SU-DHL-6 (cell line): ENCODE data around the gene NDRG4.

Experiments used
- CTCF ChIP-seq: fragments of 200-600 bp; sonication (generic); IDR thresholded peaks from one replicate; pipeline ENCODE4 v1.5.1; 2017; ENCODE audit warnings: antibody characterized with exemption, mild to moderate bottlenecking, low read length, moderate library complexity; ENCODE audit not compliant: insufficient read depth, poor library complexity, severe bottlenecking
- EZH2phosphoT487 ChIP-seq: fragments of 200-600 bp; sonication (generic), shearing (Covaris generic); conservative IDR thresholded peaks from 2 replicates; pipeline ENCODE4 v1.6.1; 2018; ENCODE audit warnings: mild to moderate bottlenecking, antibody characterized with exemption, low read length, moderate library complexity, mixed read lengths

DNA sequence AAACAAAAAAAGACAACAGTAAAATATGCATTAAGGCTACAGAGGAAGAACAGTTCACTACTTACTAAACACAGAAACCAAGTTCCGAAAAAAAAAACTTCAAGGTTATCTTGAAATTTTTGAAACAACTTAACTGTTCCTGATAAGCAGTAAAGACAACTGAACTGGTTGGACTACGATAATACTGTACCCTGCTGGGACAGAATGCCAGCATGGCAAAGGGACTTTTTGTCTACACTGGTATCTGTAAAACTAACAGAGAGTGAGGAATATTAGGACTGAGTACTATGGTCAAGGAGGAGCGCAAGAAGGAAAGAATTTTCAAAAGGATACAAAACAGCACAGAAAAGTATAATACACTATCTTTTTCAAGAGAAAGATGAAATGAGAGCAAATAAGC lies 35.2 kb downstream of the NDRG4 start:
- TF ChIP-seq EZH2phosphoT487 (no peak), CTCF (no peak)
